Measurements from ENCODE around the gene DTX3L.

Gene DTX3L

DNA sequence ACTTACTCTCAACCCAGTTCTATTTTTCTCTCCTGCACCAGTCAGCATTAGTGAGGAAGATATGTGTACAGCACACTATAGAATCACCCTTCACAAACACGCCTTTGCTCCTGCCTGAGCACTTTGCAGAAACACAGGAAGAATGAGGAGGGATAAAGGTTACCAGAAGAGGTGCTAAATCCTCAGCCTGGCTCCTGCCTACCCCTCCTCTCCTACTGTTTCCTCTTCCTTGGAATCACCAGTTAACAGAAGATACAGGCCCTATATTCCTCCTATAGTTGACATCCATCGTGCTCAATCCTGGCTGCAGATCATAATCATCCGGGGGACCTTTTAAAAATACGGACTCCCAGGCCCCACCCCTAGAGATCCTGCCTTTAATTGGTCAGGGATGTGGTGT is 42.2 kb downstream of the DTX3L start:
- DNase-seq (ENCODE audit: low read depth in 2 of 2): no peak

DNA sequence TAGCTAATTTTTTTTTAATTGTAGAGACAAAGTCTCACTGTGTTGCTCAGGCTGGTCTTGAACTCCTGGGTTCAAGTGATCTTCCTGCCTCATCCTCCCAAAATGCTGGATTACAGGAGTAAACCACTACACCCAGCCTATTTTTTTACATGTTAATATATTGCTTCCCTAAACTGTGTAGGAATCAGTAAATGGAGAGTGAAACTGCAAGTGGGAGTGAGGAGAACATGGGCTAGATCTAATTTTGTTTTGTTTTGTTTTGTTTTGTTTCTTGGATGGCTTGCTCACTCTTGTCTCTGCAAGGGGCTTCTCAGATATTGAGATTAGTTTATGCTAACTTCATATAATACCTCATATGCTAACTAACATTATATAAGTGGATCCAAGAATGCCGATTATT is 44.8 kb downstream of the DTX3L start:
- DNase-seq (ENCODE audit: low read depth in 2 of 2): no peak

DNA sequence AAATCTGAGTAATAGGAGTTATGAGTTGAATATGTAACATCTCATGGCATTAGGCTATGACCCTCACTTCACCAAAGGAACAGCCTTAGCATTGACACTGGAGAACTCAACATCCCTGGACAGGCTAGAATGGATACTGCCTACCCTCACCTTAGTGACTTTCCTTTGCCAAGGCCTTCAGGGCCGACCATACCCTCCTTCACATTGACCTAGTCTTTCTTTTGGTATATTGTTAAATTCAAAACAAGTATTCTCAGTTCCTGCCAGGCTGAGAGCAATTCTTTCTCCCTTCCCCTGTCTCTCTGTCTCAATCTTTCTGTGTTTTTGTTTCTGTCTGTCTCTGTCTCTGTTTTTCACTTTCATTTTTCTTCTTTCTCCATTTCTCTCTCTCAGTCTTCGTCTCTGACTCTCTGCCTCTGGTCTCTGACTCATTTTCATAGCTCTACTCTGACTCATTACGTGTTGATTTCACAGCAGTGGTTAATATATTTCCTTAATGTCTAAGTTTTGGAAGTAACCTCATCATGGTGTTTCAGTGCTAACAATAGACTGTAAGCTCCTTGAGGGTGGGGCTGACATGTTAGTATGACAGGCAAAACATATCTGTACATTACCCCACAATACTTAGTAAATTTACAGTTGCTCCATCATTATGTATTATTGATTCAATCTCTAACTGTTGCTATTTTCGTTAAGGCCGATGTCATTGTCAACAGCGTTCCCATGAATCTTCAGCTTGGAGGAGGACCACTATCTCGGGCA is 45.8 kb downstream of the DTX3L start:
- peak; percentile 52 to 58 for DNase-seq (ENCODE audit: low read depth in 2 of 2)

DNA sequence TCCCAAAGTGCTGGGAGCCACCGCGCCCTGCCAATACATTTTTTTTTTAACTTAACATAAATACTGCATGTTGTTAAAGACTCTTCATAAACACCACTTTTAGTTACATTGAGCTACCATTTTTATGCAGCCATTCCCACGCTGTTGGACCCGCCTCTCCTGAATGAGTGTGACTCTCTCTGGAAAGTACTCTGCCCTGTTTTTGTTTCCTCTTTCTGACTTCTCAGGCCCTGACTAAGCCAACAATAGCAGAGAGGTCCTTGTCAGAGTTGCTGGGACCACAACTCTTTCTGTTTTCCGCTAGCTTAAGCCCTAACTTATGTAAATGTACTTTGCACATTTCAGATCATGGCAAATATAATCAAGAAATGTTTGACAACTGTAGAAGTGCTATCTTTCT is 48.6 kb downstream of the DTX3L start:
- DNase-seq (ENCODE audit: low read depth in 2 of 2): no peak

- no peak for DNase-seq (ENCODE audit: low read depth in 2 of 2)
Measured at GRCh38 chr3:122615303-122615702, 51.2 kb downstream of the DTX3L start.

DNA sequence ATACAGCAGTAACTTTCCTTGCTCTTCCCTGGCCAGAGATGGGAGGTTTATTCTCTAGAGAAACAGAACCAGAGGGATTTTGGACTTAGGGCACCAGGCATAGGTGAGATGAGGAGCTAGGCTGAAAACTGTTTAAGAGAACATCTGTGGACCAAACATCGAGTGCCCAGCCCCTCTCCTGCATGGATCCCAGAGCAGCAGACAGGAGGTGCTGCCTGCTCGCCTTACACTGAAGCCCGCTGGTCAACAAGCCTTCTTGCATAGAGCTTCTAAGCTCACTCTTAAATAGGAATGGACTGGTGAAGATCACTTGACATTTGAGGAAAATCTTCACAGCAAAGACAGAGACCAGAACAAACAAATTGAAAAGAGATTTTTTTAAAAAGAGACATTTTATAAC is 54.5 kb downstream of the DTX3L start:
- DNase-seq (ENCODE audit: low read depth in 2 of 2): no peak

DNA sequence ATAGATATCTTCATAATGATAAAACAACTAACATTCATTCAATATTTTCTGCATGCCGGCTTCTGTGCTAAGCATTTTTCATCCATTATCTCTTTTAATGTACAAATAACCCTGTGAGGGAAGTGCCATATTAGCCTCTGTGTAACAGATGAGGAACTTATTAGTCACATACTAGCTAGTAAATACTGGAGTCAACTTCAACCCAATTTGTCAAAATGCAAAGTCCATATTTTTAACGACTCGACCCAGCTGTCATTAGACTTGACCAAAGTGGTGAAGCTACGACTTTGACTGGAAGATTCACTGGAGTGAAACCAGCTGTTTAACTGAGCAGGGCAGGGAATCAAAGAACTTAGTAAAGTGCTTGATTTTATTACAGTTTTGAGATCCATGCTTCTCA is 54.9 kb downstream of the DTX3L start:
- no peak for DNase-seq (ENCODE audit: low read depth in 2 of 2)

DNA sequence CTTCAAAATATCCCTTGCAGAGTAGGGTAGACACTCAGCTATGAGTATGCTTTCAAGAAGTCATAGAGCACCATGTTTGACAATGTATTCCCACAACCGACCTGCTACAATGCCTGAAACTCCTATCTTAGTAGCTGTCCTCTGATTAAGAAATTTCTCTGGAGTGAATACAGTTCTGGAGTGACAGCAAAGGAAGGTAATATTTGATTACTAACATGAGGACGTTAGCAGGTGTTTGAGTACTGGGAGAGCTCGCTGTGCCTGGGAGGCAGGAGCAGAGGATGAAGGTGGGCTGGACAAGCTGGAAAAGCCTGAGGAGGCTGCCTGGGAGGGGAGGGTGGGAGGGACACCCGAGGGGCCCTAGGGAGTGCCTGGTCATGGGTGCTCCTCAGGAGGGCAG is 56.3 kb downstream of the DTX3L start:
- no peak for DNase-seq (ENCODE audit: low read depth in 2 of 2)

- DNase-seq (ENCODE audit: low read depth in 2 of 2): no peak
Measured at GRCh38 chr3:122621112-122621511, 57.0 kb downstream of the DTX3L start.

DNA sequence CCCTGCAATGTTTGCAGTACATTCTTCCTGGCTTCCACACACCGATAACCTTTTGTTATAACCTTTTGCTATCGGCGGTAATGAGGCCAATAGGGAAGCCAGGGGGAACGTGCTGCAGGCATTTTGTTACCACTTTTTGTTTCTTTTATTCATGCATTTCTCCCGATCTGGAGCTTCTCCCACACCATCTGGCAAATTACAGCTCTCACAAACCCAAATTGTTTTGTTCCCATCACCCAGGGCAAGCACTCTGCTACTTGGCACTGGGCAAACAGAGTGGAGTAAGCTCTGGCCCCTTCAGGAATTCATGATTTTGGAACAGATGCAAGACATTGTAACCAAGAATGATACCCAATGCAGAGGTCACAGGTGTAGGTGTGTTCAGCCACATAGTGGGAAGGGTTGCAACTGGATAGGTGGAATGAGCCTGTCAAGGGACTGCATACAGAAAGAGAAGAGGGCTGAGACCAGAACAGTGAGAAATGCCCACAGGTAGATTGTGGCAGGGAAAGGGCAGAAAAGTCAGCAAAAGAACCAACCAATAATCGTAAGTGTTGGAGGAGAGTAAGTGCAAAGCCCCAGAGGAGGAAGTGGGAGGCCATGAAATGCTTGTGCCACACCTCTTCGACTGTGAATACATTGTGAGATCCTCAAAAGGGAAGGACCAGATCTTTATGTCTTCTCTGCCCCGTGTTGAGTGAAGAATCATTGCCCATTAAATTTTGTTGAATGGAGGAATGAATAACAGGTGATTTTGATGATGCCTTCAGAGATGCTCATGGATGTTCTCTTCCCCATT is 59.1 kb downstream of the DTX3L start:
- DNase-seq (ENCODE audit: low read depth in 2 of 2): no peak
